ENCODE measurements around the gene GPN2.
A peak's percentile ranks its signal among the peaks of the same experiment; 100 is the strongest.

Gene GPN2

GRCh38 chr1:26826261-26827105, 63.6 kb downstream of the GPN2 start, which contains the start of gene ZDHHC18:
ZDHHC18 (plus strand) TSS chr1:26826688; CDS start chr1:26826805, 117 bp downstream.
- Mint-ChIP-seq H3K36me3 (peaks cover 6% of the 10 kb centered on the region), H3K27me3 (no peaks in the 10 kb centered on the region), H3K4me1 (peaks cover 32% of the 10 kb centered on the region), H3K27ac (peak within 1 kb of the TSS; percentile 90), H3K4me3 (peak within 1 kb of the TSS; percentile 93), H3K9me3 (no peaks in the 10 kb centered on the region)
- DNase-seq (ENCODE audit: low spot score in 2 of 2) = peak; percentile 68 to 81
- ATAC-seq (ENCODE audit: low read depth) = peak; percentile 89
